ENCODE measurements around the gene NHSL2.

The NHSL2 gene

GRCh38 chrX:71992711-71993110 lies 82.1 kb downstream of the NHSL2 start:
- peak; percentile 71 for DNase-seq

DNA sequence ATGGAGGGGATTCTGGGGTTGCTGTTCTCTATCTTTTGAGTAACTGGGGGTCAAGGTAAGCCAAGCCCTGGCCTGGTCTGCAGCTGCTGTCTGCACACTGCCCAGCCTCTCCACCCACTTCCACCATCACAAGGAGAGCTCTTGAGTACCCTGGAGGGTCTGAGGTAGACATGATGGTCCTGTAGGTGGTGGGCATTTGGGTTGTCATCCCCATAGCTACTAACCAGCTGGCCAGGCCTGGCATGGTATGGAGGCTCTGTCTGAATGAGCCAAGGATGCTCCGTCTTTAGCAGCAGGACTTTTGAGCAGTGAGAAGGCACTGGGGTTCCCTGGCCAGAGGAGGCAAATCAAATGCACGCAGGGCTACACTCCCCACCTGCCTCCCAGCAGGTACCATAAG lies 82.7 kb downstream of the NHSL2 start:
- DNase-seq = no peak

DNA sequence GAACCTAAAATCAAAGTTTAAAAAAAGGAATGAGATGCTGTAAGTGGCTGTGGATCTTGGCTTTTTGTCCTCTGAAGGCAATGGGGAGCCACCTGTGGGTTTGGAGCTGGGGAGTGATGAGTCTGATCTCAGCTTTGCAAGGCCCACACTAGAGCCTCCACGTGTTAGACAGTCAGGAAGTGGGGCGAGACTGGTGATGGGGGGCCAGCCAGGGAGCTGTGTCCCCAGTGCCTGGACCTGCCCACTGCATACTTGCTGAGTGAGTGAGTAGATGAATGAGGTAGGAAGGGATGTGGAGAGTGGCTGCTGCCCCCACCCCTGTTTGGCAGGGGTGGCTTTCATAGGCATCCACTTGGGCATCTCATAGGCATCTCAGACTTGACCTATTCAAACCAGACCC lies 84.0 kb downstream of the NHSL2 start:
- no peak for DNase-seq

DNA sequence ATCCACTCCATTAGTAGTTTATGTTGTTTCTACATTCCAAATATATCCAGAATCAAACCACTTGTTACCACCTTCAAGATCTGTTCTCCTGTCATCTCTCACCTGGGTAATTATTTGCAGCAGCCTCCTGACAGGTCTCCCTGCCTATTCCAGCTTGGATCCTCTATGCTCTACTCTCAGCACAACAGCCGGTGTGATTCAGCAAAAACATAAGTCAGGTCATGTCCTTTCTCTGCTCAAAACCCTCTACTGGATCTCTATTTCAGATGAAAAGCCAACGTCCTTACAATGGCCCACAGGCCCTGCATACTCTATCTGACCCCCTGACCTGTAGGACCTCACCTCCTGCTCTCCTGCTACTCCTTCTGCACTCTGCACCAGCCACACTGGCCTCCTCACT lies 84.5 kb downstream of the NHSL2 start:
- DNase-seq = no peak

DNA sequence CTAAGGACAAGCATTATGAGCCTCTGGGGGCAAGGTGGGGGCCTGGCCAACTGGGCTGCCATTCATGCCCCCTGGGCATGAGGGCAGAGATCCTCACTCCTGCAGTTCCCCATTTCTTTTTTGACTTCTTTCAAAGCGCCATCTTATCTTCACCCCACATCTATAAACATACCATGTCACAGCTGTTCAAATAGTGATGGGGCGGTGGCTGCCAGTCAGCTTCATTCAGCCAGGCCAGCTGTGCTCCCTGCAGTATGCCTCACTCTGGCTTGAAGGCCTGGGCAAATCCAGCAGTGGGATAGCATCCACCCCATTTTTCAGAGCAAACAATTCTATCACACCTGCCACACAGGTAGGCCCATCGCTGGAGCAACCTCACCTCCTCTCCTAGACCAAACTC lies 85.5 kb downstream of the NHSL2 start:
- no peak for DNase-seq

DNA sequence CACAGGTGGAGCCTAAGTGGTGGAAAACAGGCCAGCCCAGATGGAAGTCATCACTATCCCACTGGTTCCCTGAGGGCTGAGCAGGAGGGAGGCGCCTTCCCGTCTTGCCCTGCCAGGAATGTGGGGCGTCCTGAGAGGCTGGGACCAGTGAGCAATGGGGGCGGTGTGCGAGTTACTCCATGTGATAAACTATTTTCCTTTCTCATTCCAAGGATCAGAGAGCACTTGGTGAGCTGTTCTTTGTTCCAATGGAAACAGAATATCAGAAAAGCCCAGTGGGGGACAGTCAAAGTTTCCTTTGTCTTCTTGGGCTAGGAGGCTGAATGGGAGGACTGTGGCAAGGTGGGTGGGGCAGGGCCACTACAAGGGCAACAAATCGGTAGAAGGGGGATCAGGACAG lies 86.2 kb downstream of the NHSL2 start:
- no peak for DNase-seq

DNA sequence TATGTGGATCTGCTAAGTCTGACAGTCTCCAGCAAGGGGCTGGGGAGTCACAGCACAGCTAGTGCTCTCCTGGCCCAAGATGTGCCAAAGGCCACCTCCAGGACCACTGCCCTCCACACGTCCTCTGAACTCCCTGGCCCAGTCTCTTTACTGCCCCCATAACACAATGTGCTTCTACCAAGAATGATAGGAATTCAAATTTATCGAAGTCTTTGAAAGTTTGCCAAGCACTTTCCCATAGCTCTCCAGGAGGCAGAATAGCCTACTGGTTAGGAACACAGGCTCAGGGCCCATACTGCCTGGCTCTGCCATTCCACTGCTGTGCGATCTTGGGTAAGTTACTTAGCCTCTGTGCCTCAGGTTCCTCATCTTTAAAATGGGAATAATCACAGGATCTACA lies 86.7 kb downstream of the NHSL2 start:
- no peak for DNase-seq

GRCh38 chrX:71998836-71999509 lies 88.3 kb downstream of the NHSL2 start:
- DNase-seq = peak; percentile 43

DNA sequence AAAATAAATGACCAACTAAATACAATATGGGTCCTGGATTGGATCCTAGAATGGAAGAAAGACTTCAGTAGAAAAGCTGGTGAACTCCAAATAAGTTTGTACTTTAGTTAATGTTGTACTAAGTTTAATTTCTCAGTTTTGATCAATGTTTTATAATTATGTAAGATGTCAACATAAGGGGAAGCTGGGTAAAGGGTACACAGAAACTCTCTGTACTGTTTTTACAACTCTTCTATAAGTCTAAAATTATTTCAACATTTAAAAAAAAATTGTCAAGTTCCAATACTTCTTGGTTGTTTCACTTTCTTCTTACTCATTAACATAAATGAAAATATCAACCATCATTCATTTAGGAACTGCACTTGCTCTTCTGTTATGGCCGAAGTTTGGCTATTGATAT lies 88.9 kb downstream of the NHSL2 start:
- no peak for DNase-seq

GRCh38 chrX:72001471-72001870 lies 90.8 kb downstream of the NHSL2 start:
- no peak for DNase-seq

DNA sequence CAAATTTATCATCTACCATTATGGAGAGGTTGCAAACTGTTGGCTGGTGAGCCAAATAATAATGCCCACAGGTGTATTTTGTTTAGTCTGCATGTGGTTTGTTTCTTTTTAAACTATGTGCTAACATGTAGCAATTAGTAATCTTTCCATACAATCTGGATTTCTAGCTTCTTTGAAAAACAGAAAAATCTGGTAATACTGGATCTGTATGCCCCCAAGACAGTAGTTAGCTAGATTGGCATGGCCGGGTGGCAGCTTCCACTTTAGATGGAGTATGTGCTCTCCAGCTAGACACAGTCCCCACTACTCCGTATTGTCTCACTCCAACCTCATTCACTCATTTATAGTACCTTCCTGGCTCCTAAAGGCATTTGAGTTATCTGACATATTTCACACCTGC lies 91.3 kb downstream of the NHSL2 start:
- DNase-seq = no peak

GRCh38 chrX:72002875-72003274 lies 92.2 kb downstream of the NHSL2 start:
- no peak for DNase-seq

- DNase-seq = no peak
Measured at GRCh38 chrX:72003811-72004750, 93.4 kb downstream of the NHSL2 start.

- DNase-seq = no peak
Measured at GRCh38 chrX:72005046-72005445, 94.4 kb downstream of the NHSL2 start.

GRCh38 chrX:72006461-72006860 lies 95.8 kb downstream of the NHSL2 start:
- no peak for DNase-seq

- no peak for DNase-seq
Measured at GRCh38 chrX:72009731-72010130, 99.1 kb downstream of the NHSL2 start.

DNA sequence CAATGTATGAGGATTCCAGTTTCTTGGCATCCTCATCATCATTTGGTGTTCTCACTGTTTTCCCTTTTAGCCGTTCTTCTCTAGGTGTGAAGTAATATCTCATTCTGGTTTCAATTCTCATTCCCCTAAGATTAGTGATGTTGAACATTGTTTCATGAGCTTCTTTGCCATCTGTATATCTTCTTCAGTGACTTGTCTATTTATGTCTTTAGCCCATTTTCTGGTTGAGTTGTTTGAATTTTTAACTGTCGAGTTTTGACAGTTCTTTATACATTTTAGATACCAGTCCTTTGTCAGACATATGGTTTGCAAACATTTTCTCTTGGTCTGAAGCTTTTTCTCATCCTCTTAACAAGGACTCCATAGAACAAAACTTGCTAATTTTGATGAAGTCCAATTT lies 101.1 kb downstream of the NHSL2 start:
- DNase-seq = no peak

DNA sequence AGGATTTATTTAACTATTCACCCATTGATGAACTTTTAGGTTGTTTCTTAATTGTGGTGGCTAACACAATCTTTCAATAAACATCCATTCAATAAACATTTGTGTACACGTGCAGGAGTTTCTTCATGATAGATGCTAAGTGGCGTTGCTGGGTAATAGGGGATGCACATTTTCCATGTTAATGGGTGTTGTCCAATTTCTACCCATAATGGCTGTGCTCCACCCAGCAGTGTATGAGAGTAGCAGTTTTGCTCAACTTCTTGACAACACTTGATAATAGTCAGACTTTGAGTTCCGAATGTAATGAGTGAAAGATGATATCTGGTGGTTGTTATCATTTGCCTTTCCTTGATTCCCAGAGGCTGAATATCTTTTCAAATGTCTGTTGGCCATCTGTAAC lies 104.7 kb downstream of the NHSL2 start:
- DNase-seq = no peak

DNA sequence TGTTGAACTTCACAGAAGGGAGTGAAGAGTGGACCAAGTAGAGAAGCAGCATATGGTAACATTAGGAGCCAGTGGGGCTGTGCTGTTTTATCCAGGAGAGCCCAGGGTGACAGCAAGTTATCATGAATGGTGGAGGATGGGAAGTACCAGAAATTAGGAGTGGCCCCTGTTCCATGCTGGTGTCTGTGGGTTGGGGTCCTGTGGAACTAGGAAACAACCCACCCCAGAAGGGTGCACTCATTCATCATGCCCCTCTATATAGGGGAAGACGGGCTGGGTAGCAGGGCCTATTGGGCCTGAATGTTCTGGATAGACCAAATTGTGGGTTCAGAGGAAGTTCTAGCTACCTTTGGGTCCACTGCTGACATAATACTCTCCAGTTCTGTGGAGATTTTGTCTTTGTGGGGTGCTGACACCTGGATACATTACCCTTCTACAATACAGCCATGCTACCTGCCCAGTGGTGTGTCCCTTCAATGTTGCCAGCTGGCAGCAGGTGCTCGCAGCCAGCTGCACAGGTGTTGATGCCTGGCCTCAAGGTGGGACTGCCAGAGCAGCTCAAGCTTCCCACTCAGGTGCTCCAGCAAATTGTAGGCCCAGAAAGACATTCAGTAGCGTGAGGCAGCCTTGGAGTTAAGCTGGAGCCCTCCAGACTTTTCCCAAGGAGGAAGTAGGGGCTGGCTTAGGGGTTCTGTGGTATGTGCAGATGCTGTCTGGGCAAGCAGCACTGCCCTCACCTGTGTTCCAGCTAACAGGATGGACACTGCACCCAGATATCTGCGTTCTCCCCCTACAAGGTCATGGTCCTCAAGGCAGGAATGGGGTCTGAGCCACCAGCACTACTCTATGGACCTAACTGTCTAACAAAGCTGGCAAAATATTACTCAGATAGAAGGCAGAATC lies 106.5 kb downstream of the NHSL2 start:
- DNase-seq = no peak

- peak; percentile 78 for DNase-seq
Measured at GRCh38 chrX:72018277-72019112, 107.8 kb downstream of the NHSL2 start.

DNA sequence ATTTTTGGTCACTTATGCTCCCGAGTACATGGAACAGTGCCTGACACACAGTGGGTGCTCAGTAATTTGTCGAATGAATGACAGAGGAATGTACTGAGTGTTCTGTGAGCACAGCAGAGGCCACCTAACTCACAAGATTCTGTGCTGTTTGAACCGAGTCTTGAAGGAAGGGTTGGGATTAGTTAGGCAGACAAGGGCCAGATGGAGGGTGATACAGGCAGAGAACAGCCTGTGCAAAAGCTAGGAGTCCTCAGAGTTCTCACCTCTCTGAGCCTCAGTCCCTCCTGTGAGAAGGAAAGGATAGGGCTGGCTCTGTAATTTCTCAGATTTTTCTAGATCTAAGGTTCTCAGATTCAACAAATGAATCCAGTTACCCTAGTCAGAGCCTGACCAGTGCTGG lies 108.8 kb downstream of the NHSL2 start:
- no peak for DNase-seq

DNA sequence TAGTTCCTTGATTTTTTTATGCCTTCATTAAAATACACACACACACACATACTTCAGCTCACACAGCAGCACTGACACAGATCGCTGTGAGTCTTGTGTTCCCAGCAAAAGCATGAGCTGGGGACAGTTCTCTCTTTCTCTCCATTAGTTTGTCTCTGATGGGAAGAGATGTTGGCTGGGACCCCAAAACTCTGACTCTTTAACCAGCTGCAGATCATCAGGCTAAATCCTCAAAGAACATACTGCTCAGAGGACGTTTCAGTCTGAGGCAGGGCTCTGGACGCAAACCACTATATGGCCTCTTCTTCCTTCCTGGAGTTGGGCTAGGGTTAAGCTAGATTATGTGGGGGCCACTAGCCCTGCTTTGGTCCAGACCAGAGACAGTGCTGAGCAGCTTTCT lies 109.6 kb downstream of the NHSL2 start:
- no peak for DNase-seq
